ENCODE results near the gene IL17B.

Gene IL17B

DNA sequence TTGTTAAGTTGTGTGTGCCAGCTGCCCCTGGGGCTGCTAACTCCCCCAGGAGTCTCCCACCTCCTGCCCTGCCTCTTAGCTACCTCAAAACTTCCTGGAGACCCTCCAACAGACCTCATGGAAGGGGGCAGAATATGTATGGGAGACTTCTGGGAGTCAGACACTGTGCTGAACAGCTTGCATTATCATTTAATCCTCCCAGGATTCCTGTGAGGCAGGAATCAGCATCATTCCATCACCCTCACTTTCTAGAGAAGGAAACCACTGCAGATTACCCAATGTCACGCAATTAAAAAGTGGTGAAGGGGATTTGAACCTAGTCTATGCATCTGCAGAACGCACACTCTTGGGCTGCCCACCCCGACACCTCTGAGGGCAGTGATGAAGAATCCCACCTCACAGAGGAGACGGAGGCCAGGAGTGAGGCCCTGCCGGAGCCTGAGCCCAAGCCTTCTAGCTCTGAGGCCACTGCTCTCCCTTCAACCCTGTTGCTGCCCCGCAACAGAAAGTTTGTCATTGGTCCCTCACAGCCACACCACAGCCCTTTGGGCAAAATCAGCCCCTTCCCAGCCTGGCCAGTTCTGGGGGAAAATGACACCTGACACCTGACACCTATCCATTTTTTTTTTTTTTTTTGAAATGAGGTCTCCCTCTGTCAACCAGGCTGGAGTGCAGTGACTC lies 30.3 kb upstream of the IL17B start:
- Histone ChIP-seq H3K9me2 (ENCODE audit: low read depth, low read length) (no peaks in the 10 kb centered on the region), H3K4me3 (ENCODE audit: low read depth, low read length, poor library complexity, severe bottlenecking) (no peak overlapping the region), H3K4me2 (ENCODE audit: low read length) (no peak overlapping the region), H4K20me1 (ENCODE audit: insufficient read depth, low read length) (no peaks in the 10 kb centered on the region), H3K27ac (ENCODE audit: low read depth, low read length, poor library complexity, severe bottlenecking) (no peak overlapping the region), H3F3A (ENCODE audit: insufficient read depth, low read length) (no peaks in the 10 kb centered on the region), H3K9me3 (ENCODE audit: low read length) (no peaks in the 10 kb centered on the region), H3K79me2 (ENCODE audit: insufficient read depth, low read length) (no peaks in the 10 kb centered on the region), H3K36me3 (ENCODE audit: insufficient read depth, low read length) (no peaks in the 10 kb centered on the region), H3K9ac (ENCODE audit: low read length) (no peak overlapping the region), H3K27me3 (ENCODE audit: insufficient read depth, low read length) (no peaks in the 10 kb centered on the region; the same call in 1 of the 2 replicates), H2AFZ (ENCODE audit: low read length) (no peak overlapping the region), H3K4me1 (ENCODE audit: insufficient read depth, low read length, severe bottlenecking) (no peaks in the 10 kb centered on the region)
- TF ChIP-seq EZH2 (IDR thresholded peaks at IDR 0.05; ENCODE audit: borderline replicate concordance, low read length) = no peak
- no peak for TF ChIP-seq CTCF (IDR thresholded peaks at IDR 0.05; ENCODE audit: low read length)

DNA sequence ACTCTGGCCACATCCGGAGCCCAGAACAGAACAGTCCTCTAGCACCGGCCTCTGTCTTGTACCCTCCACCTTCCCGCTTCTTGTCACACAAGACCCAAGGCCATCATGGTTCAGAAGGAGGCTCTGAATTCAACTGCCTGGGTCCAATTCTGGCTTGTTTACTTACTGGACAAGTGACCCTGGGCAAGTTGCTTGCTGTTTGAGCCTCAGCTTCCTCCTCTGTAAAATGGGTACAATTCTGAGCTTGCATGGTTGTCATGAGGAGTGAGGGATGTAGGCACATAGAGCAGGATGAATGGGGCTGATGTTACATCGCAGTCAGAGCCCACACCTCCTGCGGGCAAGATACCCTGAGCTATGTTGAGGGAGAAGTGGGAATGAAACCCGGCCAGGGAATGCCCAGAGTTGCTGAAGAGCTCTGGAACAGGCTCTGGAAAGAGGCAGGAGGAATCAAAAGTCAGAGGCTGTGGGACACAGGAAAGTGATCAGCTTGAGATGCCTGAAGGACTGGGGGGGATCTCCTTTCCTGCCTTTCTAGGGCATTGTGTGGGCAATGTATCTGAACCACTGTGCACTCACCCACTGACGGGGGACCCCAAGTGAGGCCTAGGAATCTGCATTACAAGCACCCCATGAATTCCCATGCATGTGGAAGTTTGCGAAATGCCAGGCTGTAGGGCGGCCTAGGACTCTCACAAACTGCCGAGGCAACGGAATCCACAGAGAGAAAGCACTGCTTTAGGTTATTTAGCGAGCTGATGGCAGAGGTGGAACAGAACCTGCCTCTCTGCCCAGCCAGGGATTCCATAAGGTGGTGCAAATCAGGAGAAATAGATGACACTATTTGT lies 29.4 kb upstream of the IL17B start:
- H3K4me1 ChIP-seq (ENCODE audit: insufficient read depth, low read length, severe bottlenecking) = no peaks in the 10 kb centered on the region
- H3K4me3 ChIP-seq (ENCODE audit: low read depth, low read length, poor library complexity, severe bottlenecking) = no peak overlapping the region
- no peaks in the 10 kb centered on the region for H3K9me2 ChIP-seq (ENCODE audit: low read depth, low read length)
- H3K9ac ChIP-seq (ENCODE audit: low read length) = no peak overlapping the region
- no peaks in the 10 kb centered on the region for H3F3A ChIP-seq (ENCODE audit: insufficient read depth, low read length)
- TF ChIP-seq CTCF (IDR thresholded peaks at IDR 0.05; ENCODE audit: low read length) (no peak), EZH2 (IDR thresholded peaks at IDR 0.05; ENCODE audit: borderline replicate concordance, low read length) (no peak)
- H3K36me3 ChIP-seq (ENCODE audit: insufficient read depth, low read length) = no peaks in the 10 kb centered on the region
- H4K20me1 ChIP-seq (ENCODE audit: insufficient read depth, low read length) = no peaks in the 10 kb centered on the region
- H3K27me3 ChIP-seq (ENCODE audit: insufficient read depth, low read length) = no peaks in the 10 kb centered on the region; the same call in 1 of the 2 replicates
- no peak overlapping the region for H2AFZ ChIP-seq (ENCODE audit: low read length)
- no peak overlapping the region for H3K4me2 ChIP-seq (ENCODE audit: low read length)
- no peaks in the 10 kb centered on the region for H3K79me2 ChIP-seq (ENCODE audit: insufficient read depth, low read length)
- H3K9me3 ChIP-seq (ENCODE audit: low read length) = no peaks in the 10 kb centered on the region
- H3K27ac ChIP-seq (ENCODE audit: low read depth, low read length, poor library complexity, severe bottlenecking) = no peak overlapping the region

DNA sequence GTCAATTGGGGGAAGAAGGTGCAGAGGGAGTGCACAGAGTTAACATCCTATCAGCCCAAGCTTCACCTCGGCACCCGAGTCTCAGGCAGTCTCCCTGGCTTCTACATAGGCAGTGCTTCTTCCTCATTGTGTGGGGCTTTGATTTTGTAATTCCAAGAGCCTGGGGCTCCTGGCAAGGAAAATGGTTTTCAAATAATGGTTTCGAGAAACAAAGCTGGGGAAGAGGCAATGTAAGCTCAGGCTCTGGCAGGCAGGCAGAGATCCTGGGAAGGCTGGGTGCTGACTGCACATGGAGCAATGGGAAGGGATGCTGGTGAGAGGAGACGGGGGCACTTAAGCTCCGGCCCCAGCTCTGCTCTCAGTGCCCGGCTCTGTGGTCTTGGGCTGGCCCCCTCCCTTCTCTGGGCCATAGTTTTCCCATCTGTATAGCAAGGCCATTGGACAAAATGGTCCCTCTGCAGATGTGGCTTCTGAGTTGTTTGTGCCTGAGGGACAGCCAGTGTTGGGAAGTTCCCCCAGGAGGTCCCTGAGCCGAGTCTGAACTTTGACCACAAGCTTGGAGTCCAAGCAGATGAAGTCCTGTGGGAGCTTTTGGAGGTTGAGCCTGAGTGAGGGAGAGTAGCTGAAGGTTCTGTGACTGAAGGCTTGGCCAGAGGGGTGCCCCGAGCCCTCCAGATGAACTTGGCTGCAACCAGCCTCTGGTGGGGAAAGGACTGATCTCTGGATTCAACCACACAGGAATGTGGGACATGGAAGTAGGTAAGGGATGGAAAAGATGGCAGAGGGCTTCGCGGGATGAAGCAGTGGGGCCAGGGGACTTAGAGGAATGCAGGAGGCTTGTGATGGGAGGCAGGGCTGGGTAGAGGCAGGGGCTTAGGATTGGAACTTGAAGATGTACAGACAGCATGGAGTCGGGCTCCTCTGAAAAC lies 28.5 kb upstream of the IL17B start:
- H4K20me1 ChIP-seq (ENCODE audit: insufficient read depth, low read length) = no peaks in the 10 kb centered on the region
- no peaks in the 10 kb centered on the region for H3K4me1 ChIP-seq (ENCODE audit: insufficient read depth, low read length, severe bottlenecking)

More for the DNA sequence above, 28.5 kb upstream of the IL17B start:
- Histone ChIP-seq H3K4me2 (ENCODE audit: low read length) (no peak overlapping the region), H3K9me2 (ENCODE audit: low read depth, low read length) (no peaks in the 10 kb centered on the region), H3F3A (ENCODE audit: insufficient read depth, low read length) (no peaks in the 10 kb centered on the region), H3K27me3 (ENCODE audit: insufficient read depth, low read length) (no peaks in the 10 kb centered on the region; the same call in 1 of the 2 replicates), H3K9me3 (ENCODE audit: low read length) (no peaks in the 10 kb centered on the region), H2AFZ (ENCODE audit: low read length) (no peak overlapping the region), H3K9ac (ENCODE audit: low read length) (no peak overlapping the region), H3K36me3 (ENCODE audit: insufficient read depth, low read length) (no peaks in the 10 kb centered on the region), H3K79me2 (ENCODE audit: insufficient read depth, low read length) (no peaks in the 10 kb centered on the region), H3K4me3 (ENCODE audit: low read depth, low read length, poor library complexity, severe bottlenecking) (no peak overlapping the region), H3K27ac (ENCODE audit: low read depth, low read length, poor library complexity, severe bottlenecking) (no peak overlapping the region)
- no peak for TF ChIP-seq CTCF (IDR thresholded peaks at IDR 0.05; ENCODE audit: low read length)
- no peak for TF ChIP-seq EZH2 (IDR thresholded peaks at IDR 0.05; ENCODE audit: borderline replicate concordance, low read length)
